SIG-M5 treated with dmso at 0.1 percent for 504 hours (cell line): ENCODE data around the gene GLI3.
A peak's percentile ranks its signal among the peaks of the same experiment; 100 is the strongest.

Experiments used
- DNase-seq: peaks from one replicate; lab custom pipeline; 2025; ENCODE audit not compliant: unreplicated experiment; lab: John Stamatoyannopoulos, UW

GLI3 gene

DNA sequence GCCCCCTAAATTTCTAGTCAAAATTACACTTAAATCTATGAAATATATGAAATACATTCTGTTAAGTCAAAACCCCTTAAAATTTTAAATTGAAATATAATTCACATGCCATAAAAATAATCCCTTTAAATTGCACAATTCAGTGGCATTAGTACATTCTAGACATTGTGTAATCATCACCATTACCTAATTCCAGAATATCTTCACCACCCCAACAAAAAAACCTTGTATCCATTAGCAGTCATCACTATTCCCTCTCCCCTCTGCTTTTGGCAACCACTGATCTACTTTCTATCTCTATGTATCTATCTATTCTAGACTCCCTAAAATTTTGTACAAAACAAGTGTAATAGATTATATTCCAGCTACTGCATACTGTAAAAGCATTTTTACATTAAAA, 261.2 kb downstream of the GLI3 start:
- no peak for DNase-seq

DNA sequence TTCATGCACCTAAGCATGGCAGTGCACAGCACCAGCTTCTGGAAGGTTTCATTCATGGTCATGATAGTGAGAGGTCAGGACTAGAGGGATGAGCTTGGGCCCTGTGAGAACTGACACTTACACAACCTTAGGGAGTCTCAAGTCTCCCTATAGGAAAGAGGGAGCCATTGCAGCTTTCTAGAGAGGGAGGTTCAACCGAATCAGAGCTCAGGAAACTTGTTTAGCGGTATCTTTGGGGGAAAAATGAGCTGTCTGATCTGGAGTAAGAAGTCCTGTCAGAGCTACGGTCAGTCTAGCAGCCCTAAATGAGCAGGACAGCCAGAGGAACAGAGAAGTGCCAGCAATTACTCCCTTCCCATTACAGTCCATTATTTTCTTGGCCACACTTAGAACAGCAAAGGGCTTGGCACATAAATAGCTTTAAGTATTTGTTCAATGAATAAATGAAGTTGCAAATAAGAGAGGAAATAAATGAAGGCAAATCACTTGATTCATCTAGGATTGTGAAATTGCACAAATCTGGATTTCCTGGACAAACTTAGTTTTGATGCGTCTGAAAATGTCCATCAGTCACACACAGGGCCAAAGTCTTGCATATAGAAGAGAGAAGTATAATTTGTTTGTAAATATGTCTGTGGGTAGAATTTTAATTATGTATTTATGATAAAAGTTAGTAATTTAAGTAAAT, 262.0 kb downstream of the GLI3 start:
- DNase-seq = no peak

DNA sequence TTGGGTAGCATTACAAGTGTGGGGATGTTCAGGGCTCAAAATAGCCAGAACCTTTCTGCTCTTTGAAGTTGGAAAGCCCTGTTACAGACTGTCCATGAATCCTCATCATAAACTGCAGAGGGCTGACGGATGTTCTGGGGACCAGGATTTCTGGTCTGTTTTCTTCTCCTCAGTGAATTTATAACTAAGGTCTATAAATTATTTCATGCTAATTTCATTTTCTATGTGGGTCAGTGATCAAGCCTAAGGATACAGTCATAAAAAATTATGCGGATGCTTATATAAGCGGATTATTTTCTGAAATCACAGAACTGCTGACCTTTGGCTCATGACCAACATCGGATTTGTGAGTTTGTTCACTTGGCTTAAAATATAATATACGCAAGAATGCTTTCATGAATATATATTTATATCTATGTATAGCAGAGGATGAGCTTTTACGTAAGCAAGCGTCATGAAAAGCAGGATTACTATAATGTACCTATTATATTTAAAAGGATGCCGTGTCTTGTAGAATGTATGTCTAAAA, 263.7 kb downstream of the GLI3 start:
- no peak for DNase-seq

GRCh38 chr7:41972776-41973175, 264.2 kb downstream of the GLI3 start:
- no peak for DNase-seq

DNA sequence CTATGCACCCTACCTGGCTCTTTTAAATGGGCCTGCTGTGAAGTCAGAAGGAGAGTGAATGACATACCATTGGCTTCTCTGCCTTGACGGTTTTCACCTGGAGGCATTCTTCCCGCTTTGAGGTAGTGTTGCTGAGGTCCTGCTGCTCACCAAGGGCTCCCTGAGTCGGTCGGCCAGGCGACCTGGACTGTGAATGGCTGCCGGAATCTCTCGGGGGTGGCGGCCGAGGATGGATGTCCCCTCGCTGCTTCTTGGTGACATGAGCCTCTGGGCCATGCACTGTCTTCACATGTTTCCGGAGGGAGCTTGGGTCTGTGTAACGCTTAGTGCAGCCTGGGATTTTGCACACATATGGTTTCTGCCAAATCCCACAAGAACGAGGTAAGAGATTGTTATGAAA, 264.7 kb downstream of the GLI3 start:
- DNase-seq = no peak

DNA sequence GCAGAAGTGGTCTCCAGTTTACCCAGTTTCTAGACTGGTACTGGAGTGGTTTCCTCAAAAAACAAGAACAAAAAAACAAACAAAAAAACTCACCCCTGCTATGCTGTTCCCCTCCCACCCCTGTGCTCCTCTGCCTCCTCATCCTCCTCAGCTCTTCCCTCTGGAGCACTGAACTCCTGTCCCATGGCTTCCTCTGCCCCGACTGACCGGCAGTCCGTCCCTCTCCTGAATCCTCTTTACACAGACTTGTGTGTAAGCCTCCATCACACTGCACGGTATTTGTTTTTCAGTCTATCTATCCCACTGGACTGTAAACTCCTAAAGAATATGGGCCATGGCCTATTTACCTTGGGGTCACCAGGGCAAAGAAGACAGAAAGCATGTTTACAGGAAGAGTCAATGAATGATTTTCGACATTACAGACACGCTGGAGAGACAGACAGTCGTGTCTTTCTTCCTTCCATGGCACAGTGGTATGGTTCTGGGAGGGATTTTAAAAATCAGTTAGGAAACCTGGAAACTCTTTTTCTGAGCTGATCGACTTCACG, 265.3 kb downstream of the GLI3 start:
- no peak for DNase-seq

- no peak for DNase-seq
Observed at GRCh38 chr7:41970941-41971340, 266.1 kb downstream of the GLI3 start.

DNA sequence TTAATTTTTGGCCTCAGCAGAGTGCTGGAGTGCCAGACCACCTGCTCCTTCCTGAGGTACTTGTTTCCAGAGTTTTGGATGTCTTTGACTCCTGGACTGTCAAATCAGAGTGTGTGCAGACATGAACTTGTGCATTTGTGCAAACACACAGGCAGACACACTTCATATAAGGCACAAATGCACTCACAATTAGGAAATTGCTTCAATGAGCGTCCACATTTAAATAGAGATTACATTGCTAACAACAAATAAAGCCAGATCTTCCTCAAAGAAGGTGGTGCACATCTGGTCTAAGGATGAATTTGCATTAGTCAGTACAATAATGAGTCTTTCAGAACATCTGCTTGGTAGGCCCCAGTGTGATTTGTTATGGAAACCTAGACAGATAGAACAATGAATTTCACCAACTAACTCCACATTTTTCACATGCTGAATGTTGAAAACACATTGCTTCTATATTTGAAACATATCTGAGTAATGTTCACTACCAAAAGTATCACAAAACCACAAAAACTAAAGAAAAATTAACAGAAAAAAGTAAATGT, 267.4 kb downstream of the GLI3 start:
- DNase-seq = no peak

- DNase-seq = no peak
Observed at GRCh38 chr7:41967156-41967555, 269.9 kb downstream of the GLI3 start.

DNA sequence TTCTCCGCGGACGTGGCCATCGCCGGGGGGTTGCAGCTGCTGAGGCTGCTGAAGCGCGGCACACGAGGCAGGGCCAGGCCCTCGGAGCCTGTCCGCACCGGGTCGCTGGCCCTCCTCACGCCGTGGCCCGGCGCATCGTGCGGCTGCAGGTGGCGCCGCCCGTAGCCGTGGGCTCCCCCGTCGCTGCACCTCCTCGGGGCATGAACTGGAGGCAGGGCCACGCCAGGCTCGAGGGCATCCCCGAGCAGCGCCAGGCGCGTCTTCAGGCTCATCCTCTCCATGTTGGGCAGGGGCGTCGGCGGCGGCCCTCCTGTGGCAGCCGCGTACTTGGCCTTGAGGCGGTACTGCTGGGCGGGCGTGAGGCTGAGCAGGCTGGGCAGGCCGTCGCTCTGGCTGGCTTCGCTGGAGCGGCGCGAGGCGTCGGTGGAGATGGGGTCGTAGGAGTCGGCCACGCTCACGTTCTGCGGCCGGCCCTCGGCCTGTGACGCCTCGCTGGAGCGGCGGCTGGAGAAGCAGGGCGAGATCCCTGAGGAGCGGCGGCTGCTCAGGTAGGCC, 271.0 kb downstream of the GLI3 start:
- no peak for DNase-seq

GRCh38 chr7:41964849-41965745, 271.9 kb downstream of the GLI3 start:
- no peak for DNase-seq

GRCh38 chr7:41964183-41964753, 272.7 kb downstream of the GLI3 start:
- DNase-seq = no peak

- DNase-seq = no peak
Observed at GRCh38 chr7:41956705-41957104, 280.3 kb downstream of the GLI3 start.

- DNase-seq = peak; percentile 26
Observed at GRCh38 chr7:41955893-41956675, 280.9 kb downstream of the GLI3 start.

DNA sequence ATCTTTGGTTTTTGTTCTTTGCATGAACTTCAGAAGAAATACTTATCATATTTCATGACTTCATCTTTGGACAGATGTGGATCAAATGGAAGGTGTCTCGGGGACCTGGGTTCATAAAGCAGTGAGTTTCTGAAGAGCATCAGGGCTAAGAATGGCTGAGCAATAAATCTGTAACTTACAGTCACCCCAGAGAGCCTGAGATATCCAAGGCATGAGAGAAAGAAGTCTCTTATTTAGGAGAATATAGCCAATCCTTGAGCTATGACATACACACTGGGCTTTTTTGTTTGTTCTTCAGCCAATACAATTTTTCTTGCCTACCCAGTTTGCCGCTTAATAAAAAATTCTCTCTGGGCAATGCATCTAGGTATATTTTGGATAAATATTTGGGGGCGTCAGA, 281.6 kb downstream of the GLI3 start:
- DNase-seq = no peak

DNA sequence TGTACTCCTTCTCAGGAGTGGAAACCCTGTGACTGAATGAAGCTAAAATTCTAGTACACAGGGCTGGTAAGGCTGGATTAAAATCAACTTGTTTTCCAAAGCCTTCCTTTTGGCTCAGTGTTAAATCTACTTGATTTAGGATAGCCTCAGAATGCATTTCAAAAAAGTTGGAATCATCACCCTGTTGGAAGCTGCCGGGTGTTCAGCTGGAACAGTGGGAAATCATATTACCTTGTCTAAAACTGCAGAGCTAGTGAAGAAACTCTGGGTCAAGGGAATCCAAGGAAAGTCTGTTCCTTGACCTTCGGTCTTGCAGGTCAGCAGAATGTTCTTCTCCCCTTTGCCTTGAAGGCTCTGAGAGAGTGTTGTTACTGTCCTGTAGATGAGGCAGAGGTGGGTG, 282.0 kb downstream of the GLI3 start:
- DNase-seq = no peak

DNA sequence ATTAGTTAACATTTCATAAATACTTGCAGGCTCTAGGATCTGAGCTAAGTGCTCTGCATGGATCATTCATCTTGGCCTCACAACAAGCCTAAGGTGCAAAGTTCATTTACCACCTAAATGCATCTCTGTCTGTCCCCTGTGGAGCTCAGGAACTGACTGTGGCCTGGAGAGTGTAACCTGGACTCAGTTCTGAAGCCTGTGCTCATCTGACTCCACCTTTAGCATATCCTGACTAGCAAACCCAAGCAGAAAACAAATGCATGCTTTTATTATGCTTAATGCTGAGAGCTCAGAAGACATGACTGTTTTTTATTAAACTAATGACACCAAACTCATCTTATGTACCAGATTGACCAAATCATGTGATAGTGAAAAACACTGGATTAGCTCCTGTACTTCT, 288.5 kb downstream of the GLI3 start:
- no peak for DNase-seq

- peak; percentile 58 for DNase-seq
Observed at GRCh38 chr7:41943094-41943577, 293.9 kb downstream of the GLI3 start.

DNA sequence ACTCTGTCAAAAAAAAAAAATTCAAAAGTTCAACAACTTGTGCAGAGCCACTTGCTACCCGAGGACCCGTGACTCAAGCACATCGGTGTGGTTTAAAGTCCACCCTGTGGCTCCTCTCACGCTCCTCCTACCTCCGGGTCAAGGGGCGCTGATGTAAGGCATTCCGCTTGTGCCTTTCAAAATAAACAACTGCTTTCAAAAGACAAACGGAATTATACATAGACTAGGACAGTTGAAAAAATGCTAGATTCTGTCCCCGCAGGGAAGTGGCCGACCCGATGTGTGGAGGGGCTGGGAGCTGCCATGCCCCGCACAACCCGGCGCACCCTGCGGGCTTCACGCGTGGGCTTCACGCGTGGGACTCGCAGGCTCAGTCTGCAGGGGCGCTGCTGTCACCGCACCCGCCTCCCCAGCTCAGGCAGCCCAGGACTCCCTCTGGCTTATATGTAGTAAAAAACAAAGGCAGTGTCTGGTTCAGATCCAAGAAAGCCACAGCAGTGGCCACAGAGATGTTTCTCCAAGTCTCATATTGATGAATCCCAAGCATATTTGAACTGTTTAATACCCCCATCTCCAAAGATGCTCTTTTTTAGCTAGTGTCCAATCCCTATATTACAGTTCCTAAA, 294.4 kb downstream of the GLI3 start:
- no peak for DNase-seq
